H9 (cell line): ENCODE data around the gene PPP2R3B. TPM values are rescaled to one million over a fixed set of nuclear protein-coding genes. Genes with fewer than 3 reads are reported as not detected.

Experiments
- DNase-seq: peaks from one replicate; pipeline ENCODE4 v3.0.0-alpha.2; 2017
- H2AFZ ChIP-seq: one replicate; pipeline ENCODE4 v1.6.1; 2013; ENCODE audit warnings: mild to moderate bottlenecking, low read length, control low read depth, moderate library complexity
- H2AK5ac ChIP-seq: 2 replicates; pipeline ENCODE4 v1.6.1; 2013; ENCODE audit warnings: low read length, control low read depth, mixed read lengths; ENCODE audit not compliant: insufficient read length
- H2BK120ac ChIP-seq: one replicate; pipeline ENCODE4 v1.6.1; 2013; ENCODE audit warnings: low read depth, mild to moderate bottlenecking, low read length, control low read depth, inconsistent platforms; ENCODE audit not compliant: poor library complexity, severe bottlenecking
- H2BK12ac ChIP-seq: 2 replicates; pipeline ENCODE4 v1.6.1; 2013; ENCODE audit warnings: low read length, control low read depth, mixed read lengths, low read depth; ENCODE audit not compliant: insufficient read length
- H2BK15ac ChIP-seq: 2 replicates; pipeline ENCODE4 v1.6.1; 2013; ENCODE audit warnings: low read depth, low read length, control low read depth
- H2BK20ac ChIP-seq: one replicate; pipeline ENCODE4 v1.6.1; 2013; ENCODE audit warnings: low read depth, mild to moderate bottlenecking, low read length, control low read depth, inconsistent platforms; ENCODE audit not compliant: poor library complexity, severe bottlenecking
- H2BK5ac ChIP-seq: 2 replicates; pipeline ENCODE4 v1.6.1; 2013; ENCODE audit warnings: low read length, control low read depth, mixed read lengths; ENCODE audit not compliant: insufficient read length
- H3K14ac ChIP-seq: 2 replicates; pipeline ENCODE4 v1.6.1; 2013; ENCODE audit warnings: low read length, control low read depth; ENCODE audit not compliant: insufficient read depth
- H3K18ac ChIP-seq: 2 replicates; pipeline ENCODE4 v1.6.1; 2013; ENCODE audit warnings: low read depth, mild to moderate bottlenecking, mixed read lengths, low read length, control low read depth; ENCODE audit not compliant: insufficient read length
- H3K23ac ChIP-seq: 2 replicates; pipeline ENCODE4 v1.6.1; 2013; ENCODE audit warnings: low read length, control low read depth, mixed read lengths, low read depth; ENCODE audit not compliant: insufficient read length
- H3K23me2 ChIP-seq: 2 replicates; pipeline ENCODE4 v1.6.1; 2013; ENCODE audit warnings: low read depth, mild to moderate bottlenecking, mixed read lengths, low read length, control low read depth; ENCODE audit not compliant: insufficient read length, poor library complexity, severe bottlenecking
- H3K27ac ChIP-seq: 2 replicates; pipeline ENCODE4 v1.5.1; 2013; ENCODE audit warnings: low read length, control low read depth, mixed read lengths, low read depth; ENCODE audit not compliant: insufficient read length
- H3K27me3 ChIP-seq: 2 replicates; pipeline ENCODE4 v1.6.1; 2013; ENCODE audit warnings: low read length, control low read depth, inconsistent platforms; ENCODE audit not compliant: insufficient read depth
- H3K4ac ChIP-seq: 2 replicates; pipeline ENCODE4 v1.6.1; 2013; ENCODE audit warnings: low read depth, mild to moderate bottlenecking, control low read depth, inconsistent platforms, low read length, moderate library complexity
- H3K4me1 ChIP-seq: 2 replicates; pipeline ENCODE4 v1.6.1; 2013; ENCODE audit warnings: low read length, control low read depth, inconsistent platforms; ENCODE audit not compliant: insufficient read depth
- H3K4me2 ChIP-seq: 2 replicates; pipeline ENCODE4 v1.6.1; 2013; ENCODE audit warnings: low read length, control low read depth, mixed read lengths; ENCODE audit not compliant: insufficient read length, insufficient read depth
- H3K56ac ChIP-seq: 2 replicates; pipeline ENCODE4 v1.6.1; 2013; ENCODE audit warnings: low read depth, mild to moderate bottlenecking, mixed read lengths, low read length, control low read depth; ENCODE audit not compliant: insufficient read length
- H3K79me1 ChIP-seq: 2 replicates; pipeline ENCODE4 v1.6.1; 2013; ENCODE audit warnings: low read depth, mild to moderate bottlenecking, moderate library complexity, low read length, control low read depth, inconsistent platforms; ENCODE audit not compliant: insufficient read depth, poor library complexity, severe bottlenecking
- H3K79me2 ChIP-seq: 2 replicates; pipeline ENCODE4 v1.6.1; 2013; ENCODE audit warnings: low read length, control low read depth, inconsistent platforms; ENCODE audit not compliant: insufficient read depth
- H3K9ac ChIP-seq: 2 replicates; pipeline ENCODE4 v1.6.1; 2013; ENCODE audit warnings: low read length, control low read depth, mixed read lengths; ENCODE audit not compliant: insufficient read length; ENCODE audit errors: extremely low read depth
- H3K9me3 ChIP-seq: one replicate; pipeline ENCODE4 v1.6.1; 2013; ENCODE audit warnings: low read depth, low read length, inconsistent platforms; ENCODE audit not compliant: control insufficient read depth
- H3T11ph ChIP-seq: one replicate; pipeline ENCODE4 v1.6.1; 2013; ENCODE audit warnings: mild to moderate bottlenecking, low read length, control low read depth, inconsistent platforms
- H4K20me1 ChIP-seq: one replicate; pipeline ENCODE4 v1.6.1; 2013; ENCODE audit not compliant: control insufficient read depth, insufficient read length, insufficient read depth
- H4K5ac ChIP-seq: 2 replicates; pipeline ENCODE4 v1.6.1; 2013; ENCODE audit warnings: low read depth, mild to moderate bottlenecking, mixed read lengths, low read length, control low read depth; ENCODE audit not compliant: insufficient read length
- H4K8ac ChIP-seq: replicated peaks from 2 replicates; pipeline ENCODE4 v1.6.1; 2013; ENCODE audit warnings: low read length, control low read depth, mixed read lengths, low read depth; ENCODE audit not compliant: insufficient read length
- H4K91ac ChIP-seq: 2 replicates; pipeline ENCODE4 v1.6.1; 2013; ENCODE audit warnings: low read depth, mild to moderate bottlenecking, moderate library complexity, mixed read lengths, low read length, control low read depth; ENCODE audit not compliant: insufficient read length
- H3K27ac Mint-ChIP-seq, 3 experiments: 2 replicates in 2 of 3; 3 replicates in 1 of 3; pipeline ENCODE4 v1.8.0; 2020 to 2021; ENCODE audit warnings: mixed read lengths in 3 of 3, mild to moderate bottlenecking in 1 of 3, moderate library complexity in 1 of 3
- H3K27me3 Mint-ChIP-seq: 2 replicates; pipeline ENCODE4 v1.8.0; 2021; ENCODE audit warnings: low read depth, mild to moderate bottlenecking, moderate library complexity, mixed read lengths
- H3K36me3 Mint-ChIP-seq, 3 experiments: 2 replicates in 2 of 3; 3 replicates in 1 of 3; pipeline ENCODE4 v1.8.0; 2020 to 2021; ENCODE audit warnings: low read depth in 3 of 3, mixed read lengths in 3 of 3; ENCODE audit not compliant: insufficient read depth in 1 of 3
- H3K4me1 Mint-ChIP-seq, 2 experiments: 2 replicates each; pipeline ENCODE4 v1.8.0; 2020; ENCODE audit warnings: mixed read lengths in 2 of 2
- H3K4me3 Mint-ChIP-seq, 2 experiments: 2 replicates in 1 of 2; 3 replicates in 1 of 2; pipeline ENCODE4 v1.8.0; 2020 to 2021; ENCODE audit warnings: mild to moderate bottlenecking in 2 of 2, mixed read lengths in 2 of 2, moderate library complexity in 1 of 2
- H3K9me3 Mint-ChIP-seq, 2 experiments: 2 replicates in 1 of 2; 3 replicates in 1 of 2; pipeline ENCODE4 v1.8.0; 2020; ENCODE audit warnings: mild to moderate bottlenecking in 2 of 2, mixed read lengths in 2 of 2, moderate library complexity in 1 of 2
- WGBS: extraction: QIAGEN DNeasy Blood & Tissue Kit; methylation state at CpG from one replicate; pipeline ENCODE4 v1.1.7; 2013; ENCODE audit warnings: missing lambda C conversion rate, low lambda C conversion rate, mixed read lengths; ENCODE audit not compliant: insufficient read length; ENCODE audit errors: extremely low coverage; 5-methylcytosine and 5-hydroxymethylcytosine counted together
- total RNA-seq: library from RNA; stranded (reverse); gene quantifications from 2 replicates; pipeline ENCODE4 v1.2.1, GENCODE V29; 2021
- TF ChIP-seq, protein P1 (sequence below): fragments of 200-600 bp; sonication (generic); conservative IDR thresholded peaks from 3 replicates; pipeline ENCODE4 v1.8.0; 2021; ENCODE audit warnings: antibody characterized with exemption, mild to moderate bottlenecking

The PPP2R3B gene
- total RNA-seq, 1 experiment from 2014 or later, result 72.1 TPM

DNA sequence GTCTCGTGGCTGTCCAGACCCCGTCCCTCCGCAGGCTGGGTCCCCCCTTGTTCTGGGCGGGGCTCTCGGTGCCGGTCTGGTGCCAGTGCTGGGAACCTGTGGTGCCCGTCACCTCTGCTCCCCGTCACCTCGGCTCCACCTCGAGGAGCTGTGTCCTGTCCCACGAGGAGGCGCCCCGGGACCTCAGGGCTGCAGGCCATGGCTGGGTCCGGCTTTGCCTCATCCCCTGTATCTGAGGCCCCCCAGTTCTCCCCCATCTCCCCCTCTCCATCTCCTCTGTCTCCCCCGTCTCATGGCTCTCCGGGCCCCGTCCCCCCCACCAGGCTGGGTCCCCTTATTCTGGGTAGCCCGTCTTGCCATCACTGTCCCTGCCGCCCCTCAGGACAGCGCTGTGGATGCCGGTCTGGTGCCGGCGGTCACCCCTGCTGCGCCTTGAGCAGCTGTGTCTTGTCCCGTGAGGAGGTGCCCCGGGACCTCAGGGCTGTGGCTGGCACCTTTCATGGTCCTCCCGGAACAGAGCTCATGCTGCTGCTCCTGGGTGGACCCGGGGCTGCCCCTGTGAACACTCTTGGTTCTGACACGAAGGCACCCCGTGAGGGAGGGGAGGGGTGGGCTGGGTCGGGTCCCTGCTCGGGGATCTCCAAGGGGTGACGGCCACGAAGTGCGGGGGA is 54.7 kb downstream of the PPP2R3B start:
- Mint-ChIP-seq H3K9me3 (peaks cover 11 to 12% of the 10 kb centered on the region in 2 experiments), H3K27me3 (peaks cover 3% of the 10 kb centered on the region), H3K4me1 (0 out of 4 replicates have a peak, but pooled peaks cover 0 to 2% of the 10 kb centered on the region in 2 experiments), H3K4me3 (peak overlapping the region in 1 of 2 experiments; percentile 30; a peak in 1 of 5 replicates), H3K36me3 (peaks cover 5 to 22% (median 14%) of the 10 kb centered on the region in 3 experiments; a peak in 6 of 7 replicates), H3K27ac (no peak overlapping the region)
- no peak for DNase-seq
- Histone ChIP-seq H3K27ac (no peak overlapping the region), H2AFZ (no peak overlapping the region), H3K18ac (no peak overlapping the region), H3K79me1 (no peaks in the 10 kb centered on the region), H3K56ac (no peak overlapping the region), H3K23ac (no peak overlapping the region), H4K91ac (no peak overlapping the region), H3K4me1 (no peaks in the 10 kb centered on the region), H4K20me1 (no peaks in the 10 kb centered on the region), H3T11ph (no peak overlapping the region), H4K8ac (no peak overlapping the region), H2BK15ac (no peak overlapping the region), H3K4ac (no peak overlapping the region), H2BK120ac (no peak overlapping the region), H3K79me2 (no peaks in the 10 kb centered on the region), H3K9me3 (no peaks in the 10 kb centered on the region), H3K9ac (no peak overlapping the region), H3K14ac (no peak overlapping the region; the same call in 1 of the 2 replicates), H2BK5ac (no peak overlapping the region), H2AK5ac (no peak overlapping the region), H3K4me2 (no peak overlapping the region), H3K27me3 (no peaks in the 10 kb centered on the region), H3K23me2 (no peaks in the 10 kb centered on the region), H2BK20ac (no peak overlapping the region), H4K5ac (no peak overlapping the region), H2BK12ac (no peak overlapping the region)
- TF ChIP-seq, protein P1, sequence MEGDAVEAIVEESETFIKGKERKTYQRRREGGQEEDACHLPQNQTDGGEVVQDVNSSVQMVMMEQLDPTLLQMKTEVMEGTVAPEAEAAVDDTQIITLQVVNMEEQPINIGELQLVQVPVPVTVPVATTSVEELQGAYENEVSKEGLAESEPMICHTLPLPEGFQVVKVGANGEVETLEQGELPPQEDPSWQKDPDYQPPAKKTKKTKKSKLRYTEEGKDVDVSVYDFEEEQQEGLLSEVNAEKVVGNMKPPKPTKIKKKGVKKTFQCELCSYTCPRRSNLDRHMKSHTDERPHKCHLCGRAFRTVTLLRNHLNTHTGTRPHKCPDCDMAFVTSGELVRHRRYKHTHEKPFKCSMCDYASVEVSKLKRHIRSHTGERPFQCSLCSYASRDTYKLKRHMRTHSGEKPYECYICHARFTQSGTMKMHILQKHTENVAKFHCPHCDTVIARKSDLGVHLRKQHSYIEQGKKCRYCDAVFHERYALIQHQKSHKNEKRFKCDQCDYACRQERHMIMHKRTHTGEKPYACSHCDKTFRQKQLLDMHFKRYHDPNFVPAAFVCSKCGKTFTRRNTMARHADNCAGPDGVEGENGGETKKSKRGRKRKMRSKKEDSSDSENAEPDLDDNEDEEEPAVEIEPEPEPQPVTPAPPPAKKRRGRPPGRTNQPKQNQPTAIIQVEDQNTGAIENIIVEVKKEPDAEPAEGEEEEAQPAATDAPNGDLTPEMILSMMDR, result no peak
- WGBS, result no CpG with 5 or more reads among the region's 35 CpGs
